Stomach (tissue), 9 donors: Measurements from ENCODE around the gene OR4N5. TPM values are rescaled to one million over a fixed set of nuclear protein-coding genes. Genes with fewer than 3 reads are reported as not detected.
"Not testable (repeated sequence)": the region's sequence is repeated elsewhere in the genome, so short reads cannot be mapped to it uniquely, and the experiment has no call there.

ENCODE experiments used
- DNase-seq, 2 donors: peaks; one replicate each; pipeline versions ENCODE4 v3.0.0 to v3.0.0-alpha.2; 2013 to 2019
- H3K27ac ChIP-seq, 5 donors: fragments of 200-600 bp in 4 of 5; sonication (generic) in 4 of 5; one replicate each; pipeline ENCODE4 v1.5.1; 2013 to 2019; ENCODE audit warnings: mild to moderate bottlenecking in 1 of 5, moderate library complexity in 1 of 5
- H3K27me3 ChIP-seq, 3 donors: fragments of 200-600 bp; sonication (generic); one replicate each; pipeline ENCODE4 v1.5.1; 2017 to 2019; ENCODE audit warnings: mixed run types in 1 of 3
- H3K36me3 ChIP-seq, 4 donors: fragments of 200-600 bp; sonication (generic); 1 replicate in 3 of 4; 2 replicates in 1 of 4; pipeline ENCODE4 v1.5.1; 2016 to 2019
- H3K4me1 ChIP-seq, 4 donors: fragments of 200-600 bp; sonication (generic); one replicate each; pipeline ENCODE4 v1.5.1; 2016 to 2019
- H3K4me3 ChIP-seq, 4 donors: fragments of 200-600 bp; sonication (generic) in 3 of 4; one replicate each; pipeline ENCODE4 v1.5.1; 2016 to 2019; ENCODE audit warnings: mild to moderate bottlenecking in 1 of 4
- H3K9me3 ChIP-seq, 4 donors: fragments of 200-600 bp; sonication (generic); one replicate each; pipeline ENCODE4 v1.5.1; 2016 to 2019
- EP300 ChIP-seq: sonication (generic); formaldehyde crosslinking; IDR thresholded peaks from one replicate; pipeline ENCODE4 v1.6.1; 2017; ENCODE audit warnings: antibody characterized with exemption
- POLR2A ChIP-seq, 4 donors: fragments of 450-650 bp; IDR thresholded peaks; one replicate each; pipeline ENCODE4 v1.6.1; 2016; ENCODE audit warnings: antibody characterized with exemption in 4 of 4, control low read depth in 2 of 4, mild to moderate bottlenecking in 1 of 4, moderate library complexity in 1 of 4
- POLR2AphosphoS5 ChIP-seq, 3 donors: sonication (generic); formaldehyde crosslinking; IDR thresholded peaks; one replicate each; pipeline ENCODE4 v1.6.1; 2016; ENCODE audit warnings: antibody characterized with exemption in 3 of 3
- WGBS, 5 donors: extraction: QIAGEN DNeasy Blood & Tissue Kit in 3 of 5; methylation state at CpG; one replicate each; pipeline versions ENCODE4 v1.1.5 to v1.1.7; 2013 to 2018; 5-methylcytosine and 5-hydroxymethylcytosine counted together
- intact Hi-C: fragments of 100-400 bp; cut with DNase I; formaldehyde crosslinking; loops from one replicate; pipeline ENCODE4 v1.15.1; 2023; ENCODE audit warnings: low total_unique reads
- polyA plus RNA-seq, 3 donors: library from polyadenylated mRNA; stranded (reverse); fragments of 200-250 nt; gene quantifications; one replicate each; pipeline ENCODE4 v1.2.3, GENCODE V29; 2013
- total RNA-seq, 5 donors: library from RNA; depleted of rRNA; stranded (reverse); fragments of >200 nt; gene quantifications; one replicate each; pipeline versions ENCODE4 v1.1.0 to v1.2.3, GENCODE V29; 2014 to 2016
- TF ChIP-seq, protein P1 (sequence below), 7 experiments: fragments of 450-650 bp in 4 of 7; fragments of 200-600 bp in 3 of 7; sonication (generic) in 3 of 7; IDR thresholded peaks; one replicate each; pipeline ENCODE4 v1.5.1; 2016 to 2019; ENCODE audit warnings: antibody characterized with exemption in 7 of 7, control low read depth in 2 of 7, mild to moderate bottlenecking in 1 of 7
- donor health status: healthy with polysubstance abuse.
- donor health status: Bipolar disorder and iron deficiency.
- donor health status: healthy.

The OR4N5 gene
- total and polyA plus RNA-seq, 8 donors: not detected

DNA sequence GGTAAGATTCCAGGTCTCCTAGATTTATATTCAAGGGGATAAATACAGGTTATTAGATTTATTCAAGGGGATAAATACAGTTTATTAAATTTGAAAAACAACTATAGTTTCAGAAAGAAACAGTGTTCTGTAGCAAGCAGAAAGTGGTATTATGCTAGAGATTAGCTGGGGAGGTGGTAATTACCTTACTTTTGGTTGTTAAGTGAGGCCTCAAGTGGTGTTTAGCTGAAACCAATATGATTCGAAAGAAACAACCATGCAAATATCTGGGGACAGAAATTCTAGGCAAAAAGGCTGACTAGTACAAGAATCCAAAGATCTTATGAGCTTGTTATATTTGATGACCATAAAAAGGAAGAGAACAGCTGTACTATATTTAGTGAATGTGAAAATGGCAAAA lies 6.2 kb downstream of the OR4N5 start:
- Histone ChIP-seq H3K36me3 (no peaks in the 10 kb centered on the region), H3K4me3 (no peak overlapping the region), H3K9me3 (peaks cover 0 to 5% (median 0%) of the 10 kb centered on the region in 4 donors), H3K4me1 (no peaks in the 10 kb centered on the region), H3K27ac (no peak overlapping the region), H3K27me3 (no peaks in the 10 kb centered on the region)
- TF ChIP-seq, protein P1, sequence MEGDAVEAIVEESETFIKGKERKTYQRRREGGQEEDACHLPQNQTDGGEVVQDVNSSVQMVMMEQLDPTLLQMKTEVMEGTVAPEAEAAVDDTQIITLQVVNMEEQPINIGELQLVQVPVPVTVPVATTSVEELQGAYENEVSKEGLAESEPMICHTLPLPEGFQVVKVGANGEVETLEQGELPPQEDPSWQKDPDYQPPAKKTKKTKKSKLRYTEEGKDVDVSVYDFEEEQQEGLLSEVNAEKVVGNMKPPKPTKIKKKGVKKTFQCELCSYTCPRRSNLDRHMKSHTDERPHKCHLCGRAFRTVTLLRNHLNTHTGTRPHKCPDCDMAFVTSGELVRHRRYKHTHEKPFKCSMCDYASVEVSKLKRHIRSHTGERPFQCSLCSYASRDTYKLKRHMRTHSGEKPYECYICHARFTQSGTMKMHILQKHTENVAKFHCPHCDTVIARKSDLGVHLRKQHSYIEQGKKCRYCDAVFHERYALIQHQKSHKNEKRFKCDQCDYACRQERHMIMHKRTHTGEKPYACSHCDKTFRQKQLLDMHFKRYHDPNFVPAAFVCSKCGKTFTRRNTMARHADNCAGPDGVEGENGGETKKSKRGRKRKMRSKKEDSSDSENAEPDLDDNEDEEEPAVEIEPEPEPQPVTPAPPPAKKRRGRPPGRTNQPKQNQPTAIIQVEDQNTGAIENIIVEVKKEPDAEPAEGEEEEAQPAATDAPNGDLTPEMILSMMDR (IDR thresholded peaks at IDR 0.05): no peak
- TF ChIP-seq EP300 (no peak), POLR2A (IDR thresholded peaks at IDR 0.05) (no peak), POLR2AphosphoS5 (IDR thresholded peaks at IDR 0.05) (no peak)
- DNase-seq: no peak
- 48 to 61% (median 57%) methylated on average over 1 of the region's 1 CpG for WGBS, 5 donors
- intact Hi-C loops: no loop called here

DNA sequence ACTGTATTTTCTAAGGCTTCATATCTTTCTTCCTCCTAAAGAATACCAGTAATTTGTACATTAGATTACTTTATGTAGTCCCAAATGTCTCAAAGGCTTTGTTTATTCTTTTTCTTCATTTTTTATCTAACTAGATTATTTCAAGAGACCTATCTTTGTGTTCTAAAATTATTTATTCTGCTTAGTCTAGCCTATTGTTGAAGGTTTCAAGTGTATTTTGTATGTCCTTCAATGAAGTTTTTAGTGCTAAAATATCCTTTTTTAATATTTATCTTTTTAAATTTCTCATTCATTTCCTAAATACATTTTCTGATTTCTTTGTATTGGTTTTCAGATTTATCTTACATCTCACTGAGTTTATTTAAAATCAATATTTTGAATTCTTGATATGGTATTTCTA lies 25.8 kb downstream of the OR4N5 start:
- no peak overlapping the region for H3K4me3 ChIP-seq
- no peak for DNase-seq
- H3K36me3 ChIP-seq: no peaks in the 10 kb centered on the region
- no peak overlapping the region for H3K27ac ChIP-seq
- intact Hi-C loops: no loop called here
- no peaks in the 10 kb centered on the region for H3K27me3 ChIP-seq
- no peaks in the 10 kb centered on the region for H3K4me1 ChIP-seq
- no peak for TF ChIP-seq POLR2A (IDR thresholded peaks at IDR 0.05)
- H3K9me3 ChIP-seq: peaks cover 0 to 36% (median 28%) of the 10 kb centered on the region in 4 donors

DNA sequence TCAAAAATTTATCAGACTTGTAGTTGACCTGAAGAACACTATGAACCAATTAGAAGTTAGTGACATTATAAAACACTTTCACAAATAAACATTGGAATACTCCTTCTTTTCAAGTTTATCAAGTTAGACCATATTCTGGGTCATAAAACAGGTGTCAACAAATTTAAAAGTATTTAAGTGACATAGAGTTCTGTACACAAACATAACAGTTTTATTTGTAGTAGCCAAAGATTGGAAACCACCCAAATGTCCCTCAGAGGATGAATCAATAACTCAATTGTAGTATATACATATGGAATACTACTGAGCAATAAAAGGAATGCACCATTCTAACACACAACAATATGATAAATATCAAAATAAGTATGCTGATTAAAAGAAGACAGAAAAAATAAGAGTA lies 28.5 kb downstream of the OR4N5 start:
- DNase-seq: no peak
- no peak overlapping the region for H3K27ac ChIP-seq
- no peak overlapping the region for H3K4me3 ChIP-seq
- peaks cover 0 to 36% (median 27%) of the 10 kb centered on the region in 4 donors for H3K9me3 ChIP-seq
- H3K36me3 ChIP-seq: no peaks in the 10 kb centered on the region
- intact Hi-C loops: no loop called here
- H3K27me3 ChIP-seq: no peaks in the 10 kb centered on the region
- TF ChIP-seq POLR2AphosphoS5 (IDR thresholded peaks at IDR 0.05): no peak
- no peak for TF ChIP-seq POLR2A (IDR thresholded peaks at IDR 0.05)
- TF ChIP-seq EP300: no peak
- TF ChIP-seq, protein P1 (IDR thresholded peaks at IDR 0.05): no peak
- H3K4me1 ChIP-seq: no peaks in the 10 kb centered on the region

DNA sequence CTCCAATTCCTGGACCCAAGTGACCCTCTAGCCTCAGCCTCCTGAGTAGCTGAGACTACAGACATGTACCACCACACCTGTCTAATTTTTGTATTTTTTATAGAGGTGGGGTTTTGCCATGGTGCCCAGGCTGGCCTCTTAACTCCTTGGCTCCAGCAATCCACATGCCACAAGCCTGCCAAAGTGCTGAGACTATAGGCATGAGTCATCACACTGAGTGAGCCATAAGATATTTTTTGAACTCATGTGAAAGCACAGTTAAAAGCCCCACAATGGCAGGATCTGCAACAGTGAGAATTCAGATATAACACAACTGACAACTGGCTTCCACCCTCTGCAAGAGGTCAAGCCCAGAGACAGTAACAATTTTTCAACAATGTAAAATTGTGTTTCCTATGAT lies 31.2 kb downstream of the OR4N5 start:
- H3K27me3 ChIP-seq, DNase-seq, intact Hi-C loops, H3K4me1 ChIP-seq, H3K27ac ChIP-seq, H3K4me3 ChIP-seq, H3K36me3 ChIP-seq: not testable (repeated sequence)
- H3K9me3 ChIP-seq: peaks cover 0 to 13% (median 11%) of the 10 kb centered on the region in 4 donors

GRCh38 chr14:20174205-20174604 lies 35.6 kb downstream of the OR4N5 start:
- H3K36me3 ChIP-seq, DNase-seq, H3K27ac ChIP-seq, H3K4me3 ChIP-seq, intact Hi-C loops, H3K4me1 ChIP-seq, H3K9me3 ChIP-seq, H3K27me3 ChIP-seq: not testable (repeated sequence)

- WGBS, 5 donors: 51 to 75% (median 57%) methylated on average over 6 of the region's 6 CpGs
- Histone ChIP-seq H3K36me3 (no peaks in the 10 kb centered on the region), H3K27me3 (no peaks in the 10 kb centered on the region), H3K4me1 (no peaks in the 10 kb centered on the region), H3K27ac (no peak overlapping the region), H3K4me3 (no peak overlapping the region), H3K9me3 (no peaks in the 10 kb centered on the region)
- DNase-seq: no peak
- TF ChIP-seq EP300 (no peak), POLR2AphosphoS5 (IDR thresholded peaks at IDR 0.05) (no peak), POLR2A (IDR thresholded peaks at IDR 0.05) (no peak)
- TF ChIP-seq, protein P1 (IDR thresholded peaks at IDR 0.05): no peak
- intact Hi-C loops: no loop called here
Observed at GRCh38 chr14:20176330-20176729, 37.7 kb downstream of the OR4N5 start.
